HEK293 (cell line): Measurements from ENCODE around the gene SEMA7A.
A peak's percentile ranks its signal among the peaks of the same experiment; 100 is the strongest.

Source experiments
- CTCF ChIA-PET: fragments of 350-600 bp; formaldehyde crosslinking; extraction: SDS; loops from one replicate; lab custom pipeline; 2021; ENCODE audit warnings: antibody characterized with exemption; lab: Yijun Ruan, JAX
- POLR2A ChIA-PET: fragments of 300-600 bp; formaldehyde crosslinking; extraction: SDS; loops from one replicate; lab custom pipeline; 2020; ENCODE audit warnings: antibody characterized with exemption, inconsistent platforms; lab: Yijun Ruan, JAX
- H3K27ac ChIP-seq: fragments of 200-500 bp; sonication (Bioruptor generic); 2 replicates; pipeline ENCODE4 v1.5.1; 2014; ENCODE audit warnings: low read depth, low read length, control low read depth, inconsistent platforms; ENCODE audit errors: extremely low read depth
- H3K36me3 ChIP-seq, 2 experiments: fragments of 200-500 bp in 1 of 2; sonication (Bioruptor generic) in 1 of 2; 1 replicate in 1 of 2; 2 replicates in 1 of 2; pipeline ENCODE4 v1.5.1; 2014 to 2017; ENCODE audit warnings: inconsistent platforms in 2 of 2, low read length in 2 of 2; ENCODE audit not compliant: control insufficient read depth in 2 of 2, insufficient read depth in 1 of 2
- H3K4me1 ChIP-seq: fragments of 200-500 bp; sonication (Bioruptor generic); 2 replicates; pipeline ENCODE4 v1.5.1; 2014; ENCODE audit warnings: mild to moderate bottlenecking, low read length, inconsistent platforms; ENCODE audit not compliant: control insufficient read depth, insufficient read depth
- H3K4me3 ChIP-seq: 2 replicates; pipeline ENCODE4 v1.5.1; 2011; ENCODE audit warnings: low read depth, mild to moderate bottlenecking, control low read depth, low read length, moderate library complexity
- H3K9me3 ChIP-seq: fragments of 200-500 bp; sonication (Bioruptor generic); 2 replicates; pipeline ENCODE4 v1.5.1; 2014; ENCODE audit warnings: low read depth, low read length, inconsistent platforms; ENCODE audit not compliant: control insufficient read depth, insufficient read depth
- EGR2 ChIP-seq: fragments of 450-650 bp; formaldehyde crosslinking; IDR thresholded peaks from 2 replicates; pipeline ENCODE4 v1.5.1; 2016; ENCODE audit warnings: low read depth, missing biosample characterization, missing genetic modification characterization
- GLIS1 ChIP-seq: fragments of 450-650 bp; formaldehyde crosslinking; IDR thresholded peaks from 2 replicates; pipeline ENCODE4 v1.5.1; 2016; ENCODE audit warnings: missing biosample characterization, missing genetic modification characterization
- MZF1 ChIP-seq: fragments of 450-650 bp; formaldehyde crosslinking; IDR thresholded peaks from 2 replicates; pipeline ENCODE4 v1.5.1; 2017; ENCODE audit warnings: missing biosample characterization, missing genetic modification characterization, borderline replicate concordance
- OSR2 ChIP-seq: fragments of 450-650 bp; formaldehyde crosslinking; IDR thresholded peaks from 2 replicates; pipeline ENCODE4 v1.5.1; 2016; ENCODE audit warnings: missing biosample characterization, missing genetic modification characterization
- SALL2 ChIP-seq: fragments of 450-650 bp; formaldehyde crosslinking; IDR thresholded peaks from 2 replicates; pipeline ENCODE4 v1.5.0; 2017; ENCODE audit warnings: missing biosample characterization, mild to moderate bottlenecking, missing genetic modification characterization, borderline replicate concordance
- SCRT2 ChIP-seq: fragments of 450-650 bp; formaldehyde crosslinking; IDR thresholded peaks from 2 replicates; pipeline ENCODE4 v1.5.1; 2016; ENCODE audit warnings: missing biosample characterization, missing genetic modification characterization
- ZFHX2 ChIP-seq: fragments of 450-650 bp; formaldehyde crosslinking; conservative IDR thresholded peaks from 2 replicates; pipeline ENCODE4 v1.5.1; 2016; ENCODE audit warnings: missing biosample characterization, missing genetic modification characterization
- ZFP3 ChIP-seq: fragments of 450-650 bp; formaldehyde crosslinking; IDR thresholded peaks from 2 replicates; pipeline ENCODE4 v1.5.1; 2016; ENCODE audit warnings: low read depth, missing biosample characterization, missing genetic modification characterization
- ZIC2 ChIP-seq: fragments of 450-650 bp; formaldehyde crosslinking; IDR thresholded peaks from 2 replicates; pipeline ENCODE4 v1.5.1; 2016; ENCODE audit warnings: missing biosample characterization, missing genetic modification characterization
- ZNF112 ChIP-seq: fragments of 450-650 bp; formaldehyde crosslinking; IDR thresholded peaks from 2 replicates; pipeline ENCODE4 v1.5.0; 2017; ENCODE audit warnings: missing biosample characterization, missing genetic modification characterization
- ZNF140 ChIP-seq: fragments of 450-650 bp; formaldehyde crosslinking; IDR thresholded peaks from 2 replicates; pipeline ENCODE4 v1.5.1; 2016; ENCODE audit warnings: missing biosample characterization, missing genetic modification characterization
- ZNF211 ChIP-seq: fragments of 450-650 bp; formaldehyde crosslinking; IDR thresholded peaks from 2 replicates; pipeline ENCODE4 v1.5.1; 2016; ENCODE audit warnings: low read depth, missing biosample characterization, missing genetic modification characterization
- ZNF354C ChIP-seq: fragments of 450-650 bp; formaldehyde crosslinking; IDR thresholded peaks from 2 replicates; pipeline ENCODE4 v1.5.1; 2016; ENCODE audit warnings: missing biosample characterization, missing genetic modification characterization, low read depth, borderline replicate concordance
- ZNF366 ChIP-seq: fragments of 450-650 bp; formaldehyde crosslinking; conservative IDR thresholded peaks from 2 replicates; pipeline ENCODE4 v1.5.1; 2016; ENCODE audit warnings: missing biosample characterization, missing genetic modification characterization
- TF ChIP-seq, protein P1 (sequence below): fragments of 450-650 bp; formaldehyde crosslinking; IDR thresholded peaks from 2 replicates; pipeline ENCODE4 v1.5.1; 2016; ENCODE audit warnings: missing biosample characterization, missing genetic modification characterization
- TF ChIP-seq, protein P2 (sequence below): sonication (generic); formaldehyde crosslinking; IDR thresholded peaks from 2 replicates; pipeline ENCODE4 v1.8.1; 2022; ENCODE audit warnings: mild to moderate bottlenecking, moderate library complexity, missing genetic modification reagents
- TF ChIP-seq, protein P3 (sequence below): fragments of 450-650 bp; formaldehyde crosslinking; IDR thresholded peaks from 2 replicates; pipeline ENCODE4 v1.5.1; 2016; ENCODE audit warnings: missing biosample characterization, missing genetic modification characterization
- TF ChIP-seq, protein P4 (sequence below): fragments of 450-650 bp; IDR thresholded peaks from 2 replicates; pipeline ENCODE4 v1.5.1; 2018; ENCODE audit warnings: missing biosample characterization, mild to moderate bottlenecking, missing genetic modification characterization
- TF ChIP-seq, protein P5 (sequence below): fragments of 450-650 bp; formaldehyde crosslinking; IDR thresholded peaks from 2 replicates; pipeline ENCODE4 v1.5.1; 2017; ENCODE audit warnings: missing biosample characterization, missing genetic modification characterization

SEMA7A gene

DNA sequence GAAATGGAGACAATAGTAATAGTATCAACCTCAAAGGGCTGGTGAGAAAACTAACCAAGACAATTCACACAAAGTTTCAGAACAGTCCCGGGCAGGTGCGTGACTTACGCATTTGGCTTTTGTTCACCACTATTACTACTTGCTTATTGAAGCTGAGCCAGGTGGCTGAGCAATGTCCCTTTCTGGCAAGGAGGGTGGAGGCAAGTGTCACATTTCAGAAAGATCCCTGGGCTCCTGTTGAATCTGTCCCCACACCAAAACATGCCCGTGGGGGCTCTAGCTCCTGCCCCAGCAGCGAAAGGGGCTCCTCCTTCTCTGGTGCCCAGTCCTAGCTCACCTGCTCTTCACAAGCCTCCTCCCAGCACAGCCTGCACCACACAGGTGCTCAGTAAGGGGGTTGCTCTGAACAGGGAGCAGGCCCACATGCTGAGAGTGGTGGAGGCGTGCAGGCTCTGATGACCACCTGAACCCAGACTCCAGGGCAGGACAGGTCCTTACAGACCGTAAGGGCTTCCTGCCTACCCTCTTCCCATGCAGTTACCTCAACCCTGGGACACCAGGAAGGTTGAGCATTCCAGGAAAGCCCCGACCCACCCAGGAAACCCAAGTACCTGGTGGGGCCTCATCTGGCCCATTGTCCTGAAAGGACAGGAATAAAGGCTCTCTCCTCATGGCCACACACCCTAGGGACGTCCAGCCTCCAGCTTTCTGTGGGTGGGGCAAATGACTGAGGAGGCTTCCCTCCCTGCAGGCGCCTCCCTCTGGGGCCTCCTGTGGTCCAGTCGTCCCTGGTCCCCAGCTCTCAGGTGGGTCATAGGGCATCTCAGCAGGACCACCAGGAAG lies 32.6 kb downstream of the SEMA7A start (continued):
- TF ChIP-seq, protein P1, sequence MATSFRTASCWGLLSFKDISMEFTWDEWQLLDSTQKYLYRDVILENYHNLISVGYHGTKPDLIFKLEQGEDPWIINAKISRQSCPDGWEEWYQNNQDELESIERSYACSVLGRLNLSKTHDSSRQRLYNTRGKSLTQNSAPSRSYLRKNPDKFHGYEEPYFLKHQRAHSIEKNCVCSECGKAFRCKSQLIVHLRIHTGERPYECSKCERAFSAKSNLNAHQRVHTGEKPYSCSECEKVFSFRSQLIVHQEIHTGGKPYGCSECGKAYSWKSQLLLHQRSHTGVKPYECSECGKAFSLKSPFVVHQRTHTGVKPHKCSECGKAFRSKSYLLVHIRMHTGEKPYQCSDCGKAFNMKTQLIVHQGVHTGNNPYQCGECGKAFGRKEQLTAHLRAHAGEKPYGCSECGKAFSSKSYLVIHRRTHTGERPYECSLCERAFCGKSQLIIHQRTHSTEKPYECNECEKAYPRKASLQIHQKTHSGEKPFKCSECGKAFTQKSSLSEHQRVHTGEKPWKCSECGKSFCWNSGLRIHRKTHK (tag by site-specific recombination): no peak
- TF ChIP-seq ZIC2 (tag by site-specific recombination) (peak; percentile 89), ZNF211 (tag by site-specific recombination) (no peak), EGR2 (tag by site-specific recombination) (0 out of 2 replicates have a peak, but pooled peaks have one; percentile 24), GLIS1 (tag by site-specific recombination) (peak; percentile 84), ZFHX2 (tag by site-specific recombination) (0 out of 2 replicates have a peak, but pooled peaks have one; percentile 14), ZNF366 (tag by site-specific recombination) (no peak), SCRT2 (peak; percentile 51)
- TF ChIP-seq, protein P2, sequence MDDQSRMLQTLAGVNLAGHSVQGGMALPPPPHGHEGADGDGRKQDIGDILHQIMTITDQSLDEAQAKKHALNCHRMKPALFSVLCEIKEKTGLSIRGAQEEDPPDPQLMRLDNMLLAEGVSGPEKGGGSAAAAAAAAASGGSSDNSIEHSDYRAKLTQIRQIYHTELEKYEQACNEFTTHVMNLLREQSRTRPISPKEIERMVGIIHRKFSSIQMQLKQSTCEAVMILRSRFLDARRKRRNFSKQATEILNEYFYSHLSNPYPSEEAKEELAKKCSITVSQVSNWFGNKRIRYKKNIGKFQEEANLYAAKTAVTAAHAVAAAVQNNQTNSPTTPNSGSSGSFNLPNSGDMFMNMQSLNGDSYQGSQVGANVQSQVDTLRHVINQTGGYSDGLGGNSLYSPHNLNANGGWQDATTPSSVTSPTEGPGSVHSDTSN: no peak

DNA sequence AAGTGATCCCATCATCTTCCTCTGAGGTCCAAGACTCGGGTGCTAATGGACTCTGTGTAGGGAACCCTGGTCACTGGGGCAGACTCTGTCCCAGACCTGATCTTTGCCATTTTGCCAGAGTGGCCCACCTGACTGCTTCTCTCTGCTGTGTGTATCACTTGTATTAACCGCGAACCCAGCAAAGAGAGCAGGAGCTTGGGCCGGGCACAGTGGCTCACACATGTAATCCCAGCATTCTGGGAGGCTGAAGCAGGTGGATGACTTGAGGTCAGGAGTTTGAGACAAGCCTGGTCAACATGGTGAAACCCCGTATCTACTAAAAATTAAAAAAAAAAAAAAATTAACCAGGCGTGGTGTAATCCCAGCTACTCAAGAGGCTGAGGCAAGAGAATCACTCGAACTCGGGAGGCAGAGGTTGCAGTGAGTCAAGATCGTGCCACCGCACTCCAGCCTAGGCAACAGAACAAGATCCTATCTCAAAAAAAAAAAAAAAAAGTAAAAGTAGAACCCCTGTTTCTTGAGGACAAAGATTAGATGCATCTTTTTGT lies 33.4 kb downstream of the SEMA7A start:
- H3K36me3 ChIP-seq: no peaks in the 10 kb centered on the region
- H3K27ac ChIP-seq: no peak overlapping the region
- H3K9me3 ChIP-seq: no peaks in the 10 kb centered on the region
- TF ChIP-seq SALL2 (tag by site-specific recombination): no peak
- no peak for TF ChIP-seq OSR2 (tag by site-specific recombination)
- TF ChIP-seq ZNF140 (tag by site-specific recombination): no peak
- TF ChIP-seq, protein P3, sequence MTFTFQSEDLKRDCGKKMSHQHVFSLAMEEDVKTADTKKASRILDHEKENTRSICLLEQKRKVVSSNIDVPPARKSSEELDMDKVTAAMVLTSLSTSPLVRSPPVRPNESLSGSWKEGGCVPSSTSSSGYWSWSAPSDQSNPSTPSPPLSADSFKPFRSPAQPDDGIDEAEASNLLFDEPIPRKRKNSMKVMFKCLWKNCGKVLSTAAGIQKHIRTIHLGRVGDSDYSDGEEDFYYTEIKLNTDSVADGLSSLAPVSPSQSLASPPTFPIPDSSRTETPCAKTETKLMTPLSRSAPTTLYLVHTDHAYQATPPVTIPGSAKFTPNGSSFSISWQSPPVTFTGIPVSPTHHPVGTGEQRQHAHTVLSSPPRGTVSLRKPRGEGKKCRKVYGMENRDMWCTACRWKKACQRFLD (tag by site-specific recombination): no peak
- TF ChIP-seq ZFP3: 0 out of 2 replicates have a peak, but pooled peaks have one; percentile 37
- TF ChIP-seq, protein P4, sequence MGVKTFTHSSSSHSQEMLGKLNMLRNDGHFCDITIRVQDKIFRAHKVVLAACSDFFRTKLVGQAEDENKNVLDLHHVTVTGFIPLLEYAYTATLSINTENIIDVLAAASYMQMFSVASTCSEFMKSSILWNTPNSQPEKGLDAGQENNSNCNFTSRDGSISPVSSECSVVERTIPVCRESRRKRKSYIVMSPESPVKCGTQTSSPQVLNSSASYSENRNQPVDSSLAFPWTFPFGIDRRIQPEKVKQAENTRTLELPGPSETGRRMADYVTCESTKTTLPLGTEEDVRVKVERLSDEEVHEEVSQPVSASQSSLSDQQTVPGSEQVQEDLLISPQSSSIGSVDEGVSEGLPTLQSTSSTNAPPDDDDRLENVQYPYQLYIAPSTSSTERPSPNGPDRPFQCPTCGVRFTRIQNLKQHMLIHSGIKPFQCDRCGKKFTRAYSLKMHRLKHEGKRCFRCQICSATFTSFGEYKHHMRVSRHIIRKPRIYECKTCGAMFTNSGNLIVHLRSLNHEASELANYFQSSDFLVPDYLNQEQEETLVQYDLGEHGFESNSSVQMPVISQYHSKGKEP (tag by site-specific recombination): no peak
- no peak for TF ChIP-seq ZNF112
- TF ChIP-seq, protein P5, sequence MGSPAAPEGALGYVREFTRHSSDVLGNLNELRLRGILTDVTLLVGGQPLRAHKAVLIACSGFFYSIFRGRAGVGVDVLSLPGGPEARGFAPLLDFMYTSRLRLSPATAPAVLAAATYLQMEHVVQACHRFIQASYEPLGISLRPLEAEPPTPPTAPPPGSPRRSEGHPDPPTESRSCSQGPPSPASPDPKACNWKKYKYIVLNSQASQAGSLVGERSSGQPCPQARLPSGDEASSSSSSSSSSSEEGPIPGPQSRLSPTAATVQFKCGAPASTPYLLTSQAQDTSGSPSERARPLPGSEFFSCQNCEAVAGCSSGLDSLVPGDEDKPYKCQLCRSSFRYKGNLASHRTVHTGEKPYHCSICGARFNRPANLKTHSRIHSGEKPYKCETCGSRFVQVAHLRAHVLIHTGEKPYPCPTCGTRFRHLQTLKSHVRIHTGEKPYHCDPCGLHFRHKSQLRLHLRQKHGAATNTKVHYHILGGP (tag by site-specific recombination): no peak
- 0 out of 2 replicates have a peak, but pooled peaks have one; percentile 11 for TF ChIP-seq GLIS1 (tag by site-specific recombination)
- TF ChIP-seq ZNF354C: no peak
- TF ChIP-seq MZF1 (tag by site-specific recombination): no peak
- TF ChIP-seq, all 188 proteins: peak for 2
- Histone ChIP-seq H3K4me3 (no peak overlapping the region), H3K4me1 (no peaks in the 10 kb centered on the region)
- CTCF ChIA-PET: interaction anchor here (1.4 to 1.8 kb wide), 3 partner anchors 26 to 82 kb away, joined by 4 to 8 read pairs (median 7); no protein-coding TSS in a partner anchor
- POLR2A ChIA-PET: no interaction called here
